Measurements from ENCODE around the gene SFTA2. TPM values are rescaled to one million over a fixed set of nuclear protein-coding genes. Genes with fewer than 3 reads are reported as not detected.

Gene SFTA2
- total RNA-seq, 1 experiment from 2014 or later: not detected

DNA sequence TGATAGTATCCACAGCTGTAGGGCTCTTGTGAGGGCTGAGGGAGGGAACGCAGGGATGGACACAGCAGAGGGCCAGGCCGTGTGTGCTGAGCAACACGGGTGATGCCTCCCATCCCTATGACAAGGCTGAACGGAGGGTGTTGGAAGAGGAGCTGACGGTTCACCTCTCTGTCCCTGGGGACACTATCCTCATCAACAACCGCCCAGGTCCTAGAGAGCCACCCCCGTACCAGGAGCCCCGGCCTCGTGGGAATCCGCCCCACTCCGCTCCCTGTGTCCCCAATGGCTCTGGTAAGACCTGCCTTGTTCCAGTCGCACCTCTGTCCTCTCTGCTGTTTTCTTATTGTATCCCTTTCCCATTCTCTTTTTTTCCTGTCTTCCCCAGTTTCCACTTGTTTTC is 37.6 kb downstream of the SFTA2 start:
- peaks cover 17% of the 10 kb centered on the region for H3K79me2 ChIP-seq (ENCODE audit: insufficient read depth, low read length)
- no peaks in the 10 kb centered on the region for H3K9me2 ChIP-seq (ENCODE audit: insufficient read depth)
- H3K9ac ChIP-seq (ENCODE audit: low read length): no peak overlapping the region
- H3K36me3 ChIP-seq (ENCODE audit: control insufficient read depth in 1 of 2, insufficient read depth in 2 of 2, low read length in 2 of 2): peaks cover 70 to 71% of the 10 kb centered on the region in 2 experiments
- no TSS peak for BruUV-seq (replicated peaks)
- H3K4me1 ChIP-seq (ENCODE audit: control insufficient read depth in 1 of 2, insufficient read depth in 2 of 2, low read length in 2 of 2): no peaks in the 10 kb centered on the region
- TF ChIP-seq ZFX (IDR thresholded peaks at IDR 0.05) (no peak), ZNF274 (IDR thresholded peaks at IDR 0.05; ENCODE audit: low read depth, low read length) (no peak), CBX3 (IDR thresholded peaks at IDR 0.05; ENCODE audit: low read depth) (no peak), TCF7L2 (IDR thresholded peaks at IDR 0.05; ENCODE audit: borderline replicate concordance, extremely low read depth, insufficient read depth, insufficient read length) (no peak), POLR2A (IDR thresholded peaks at IDR 0.05; ENCODE audit: borderline replicate concordance, extremely low read depth, insufficient read depth, insufficient read length) (no peak), EZH2 (IDR thresholded peaks at IDR 0.05) (no peak), JUND (IDR thresholded peaks at IDR 0.05) (no peak), SIN3A (IDR thresholded peaks at IDR 0.05; ENCODE audit: low read depth) (no peak), YY1 (IDR thresholded peaks at IDR 0.05; ENCODE audit: extremely low read depth, insufficient replicate concordance, low read depth, low read length) (no peak), EGR1 (IDR thresholded peaks at IDR 0.05; ENCODE audit: low read depth) (no peak), RAD21 (IDR thresholded peaks at IDR 0.05; ENCODE audit: low read depth) (no peak), SP1 (IDR thresholded peaks at IDR 0.05; ENCODE audit: low read depth) (no peak), CEBPB (IDR thresholded peaks at IDR 0.05; ENCODE audit: low read depth) (no peak), EZH2phosphoT487 (IDR thresholded peaks at IDR 0.05; ENCODE audit: borderline replicate concordance) (no peak), SRF (IDR thresholded peaks at IDR 0.05; ENCODE audit: low read depth) (no peak)
- TF ChIP-seq, protein P1, sequence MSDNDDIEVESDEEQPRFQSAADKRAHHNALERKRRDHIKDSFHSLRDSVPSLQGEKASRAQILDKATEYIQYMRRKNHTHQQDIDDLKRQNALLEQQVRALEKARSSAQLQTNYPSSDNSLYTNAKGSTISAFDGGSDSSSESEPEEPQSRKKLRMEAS (IDR thresholded peaks at IDR 0.05): no peak
- TF ChIP-seq, protein P2, sequence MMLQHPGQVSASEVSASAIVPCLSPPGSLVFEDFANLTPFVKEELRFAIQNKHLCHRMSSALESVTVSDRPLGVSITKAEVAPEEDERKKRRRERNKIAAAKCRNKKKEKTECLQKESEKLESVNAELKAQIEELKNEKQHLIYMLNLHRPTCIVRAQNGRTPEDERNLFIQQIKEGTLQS (IDR thresholded peaks at IDR 0.05): no peak
- TF ChIP-seq, protein P3, sequence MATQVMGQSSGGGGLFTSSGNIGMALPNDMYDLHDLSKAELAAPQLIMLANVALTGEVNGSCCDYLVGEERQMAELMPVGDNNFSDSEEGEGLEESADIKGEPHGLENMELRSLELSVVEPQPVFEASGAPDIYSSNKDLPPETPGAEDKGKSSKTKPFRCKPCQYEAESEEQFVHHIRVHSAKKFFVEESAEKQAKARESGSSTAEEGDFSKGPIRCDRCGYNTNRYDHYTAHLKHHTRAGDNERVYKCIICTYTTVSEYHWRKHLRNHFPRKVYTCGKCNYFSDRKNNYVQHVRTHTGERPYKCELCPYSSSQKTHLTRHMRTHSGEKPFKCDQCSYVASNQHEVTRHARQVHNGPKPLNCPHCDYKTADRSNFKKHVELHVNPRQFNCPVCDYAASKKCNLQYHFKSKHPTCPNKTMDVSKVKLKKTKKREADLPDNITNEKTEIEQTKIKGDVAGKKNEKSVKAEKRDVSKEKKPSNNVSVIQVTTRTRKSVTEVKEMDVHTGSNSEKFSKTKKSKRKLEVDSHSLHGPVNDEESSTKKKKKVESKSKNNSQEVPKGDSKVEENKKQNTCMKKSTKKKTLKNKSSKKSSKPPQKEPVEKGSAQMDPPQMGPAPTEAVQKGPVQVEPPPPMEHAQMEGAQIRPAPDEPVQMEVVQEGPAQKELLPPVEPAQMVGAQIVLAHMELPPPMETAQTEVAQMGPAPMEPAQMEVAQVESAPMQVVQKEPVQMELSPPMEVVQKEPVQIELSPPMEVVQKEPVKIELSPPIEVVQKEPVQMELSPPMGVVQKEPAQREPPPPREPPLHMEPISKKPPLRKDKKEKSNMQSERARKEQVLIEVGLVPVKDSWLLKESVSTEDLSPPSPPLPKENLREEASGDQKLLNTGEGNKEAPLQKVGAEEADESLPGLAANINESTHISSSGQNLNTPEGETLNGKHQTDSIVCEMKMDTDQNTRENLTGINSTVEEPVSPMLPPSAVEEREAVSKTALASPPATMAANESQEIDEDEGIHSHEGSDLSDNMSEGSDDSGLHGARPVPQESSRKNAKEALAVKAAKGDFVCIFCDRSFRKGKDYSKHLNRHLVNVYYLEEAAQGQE (IDR thresholded peaks at IDR 0.05; ENCODE audit: low read depth): no peak
- TF ChIP-seq, protein P4, sequence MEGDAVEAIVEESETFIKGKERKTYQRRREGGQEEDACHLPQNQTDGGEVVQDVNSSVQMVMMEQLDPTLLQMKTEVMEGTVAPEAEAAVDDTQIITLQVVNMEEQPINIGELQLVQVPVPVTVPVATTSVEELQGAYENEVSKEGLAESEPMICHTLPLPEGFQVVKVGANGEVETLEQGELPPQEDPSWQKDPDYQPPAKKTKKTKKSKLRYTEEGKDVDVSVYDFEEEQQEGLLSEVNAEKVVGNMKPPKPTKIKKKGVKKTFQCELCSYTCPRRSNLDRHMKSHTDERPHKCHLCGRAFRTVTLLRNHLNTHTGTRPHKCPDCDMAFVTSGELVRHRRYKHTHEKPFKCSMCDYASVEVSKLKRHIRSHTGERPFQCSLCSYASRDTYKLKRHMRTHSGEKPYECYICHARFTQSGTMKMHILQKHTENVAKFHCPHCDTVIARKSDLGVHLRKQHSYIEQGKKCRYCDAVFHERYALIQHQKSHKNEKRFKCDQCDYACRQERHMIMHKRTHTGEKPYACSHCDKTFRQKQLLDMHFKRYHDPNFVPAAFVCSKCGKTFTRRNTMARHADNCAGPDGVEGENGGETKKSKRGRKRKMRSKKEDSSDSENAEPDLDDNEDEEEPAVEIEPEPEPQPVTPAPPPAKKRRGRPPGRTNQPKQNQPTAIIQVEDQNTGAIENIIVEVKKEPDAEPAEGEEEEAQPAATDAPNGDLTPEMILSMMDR (IDR thresholded peaks at IDR 0.05 in 2 of 3, conservative IDR thresholded peaks at IDR 0.05 in 1 of 3; ENCODE audit: borderline replicate concordance in 1 of 3, insufficient read depth in 1 of 3, low read depth in 2 of 3, low read length in 2 of 3): no peak
- intact Hi-C loops (cut with micrococcal nuclease): no loop called here
- no peaks in the 10 kb centered on the region for H4K20me1 ChIP-seq (ENCODE audit: insufficient read depth)
- H3K27ac ChIP-seq (ENCODE audit: low read depth, low read length): no peak overlapping the region
- no peaks in the 10 kb centered on the region for H3K9me3 ChIP-seq (ENCODE audit: control insufficient read depth in 1 of 2, insufficient read depth in 1 of 2, low read depth in 1 of 2, low read length in 2 of 2)
- CTCF ChIA-PET: no interaction called here
- ATAC-seq (no peak), DNase-seq (ENCODE audit: low read depth, low spot score) (no peak)
- no peak overlapping the region for H3K4me2 ChIP-seq (ENCODE audit: low read length)
- no peak overlapping the region for H2AFZ ChIP-seq (ENCODE audit: low read depth, low read length, poor library complexity, severe bottlenecking)
- H3K4me3 ChIP-seq (replicated peaks in 1 of 2; ENCODE audit: low read depth in 1 of 2, low read length in 2 of 2): no peak overlapping the region
- POLR2A ChIA-PET: no interaction called here
- H3K27me3 ChIP-seq (ENCODE audit: insufficient read depth, low read length): no peaks in the 10 kb centered on the region
- RAD21 ChIA-PET (ENCODE audit: low non-redundant PET in 1 of 2, low total read pairs in 2 of 2, uncharacterized antibody in 2 of 2, unreplicated experiment in 2 of 2): no interaction called here
